ENCODE measurements around the gene ACADS. TPM values are rescaled to one million over a fixed set of nuclear protein-coding genes. Genes with fewer than 3 reads are reported as not detected.

Gene ACADS
- total RNA-seq, 1 donor: 6.6 TPM

- Histone ChIP-seq H3K9me3 (ENCODE audit: low read depth, low read length) (no peaks in the 10 kb centered on the region), H3K4me3 (ENCODE audit: low read length) (no peak overlapping the region), H3K27me3 (ENCODE audit: insufficient read depth, low read length) (no peaks in the 10 kb centered on the region), H3K4me1 (ENCODE audit: insufficient read depth, low read length) (peaks cover 45% of the 10 kb centered on the region)
Observed at GRCh38 chr12:120690978-120691377, 34.6 kb upstream of the ACADS start.

GRCh38 chr12:120692524-120693033, 33.0 kb upstream of the ACADS start:
- H3K27me3 ChIP-seq (ENCODE audit: insufficient read depth, low read length): no peaks in the 10 kb centered on the region
- peaks cover 40% of the 10 kb centered on the region for H3K4me1 ChIP-seq (ENCODE audit: insufficient read depth, low read length)
- no peak overlapping the region for H3K4me3 ChIP-seq (ENCODE audit: low read length)
- no peaks in the 10 kb centered on the region for H3K9me3 ChIP-seq (ENCODE audit: low read depth, low read length)

GRCh38 chr12:120693848-120694247, 31.8 kb upstream of the ACADS start:
- no peak overlapping the region for H3K4me3 ChIP-seq (ENCODE audit: low read length)
- no peaks in the 10 kb centered on the region for H3K27me3 ChIP-seq (ENCODE audit: insufficient read depth, low read length)
- H3K9me3 ChIP-seq (ENCODE audit: low read depth, low read length): no peaks in the 10 kb centered on the region
- peaks cover 35% of the 10 kb centered on the region for H3K4me1 ChIP-seq (ENCODE audit: insufficient read depth, low read length)

- H3K9me3 ChIP-seq (ENCODE audit: low read depth, low read length): no peaks in the 10 kb centered on the region
Observed at GRCh38 chr12:120696626-120697025, 29.0 kb upstream of the ACADS start.

GRCh38 chr12:120697344-120697743, 28.3 kb upstream of the ACADS start:
- H3K27me3 ChIP-seq (ENCODE audit: insufficient read depth, low read length): no peaks in the 10 kb centered on the region
- no peaks in the 10 kb centered on the region for H3K9me3 ChIP-seq (ENCODE audit: low read depth, low read length)
- peaks cover 27% of the 10 kb centered on the region for H3K4me1 ChIP-seq (ENCODE audit: insufficient read depth, low read length)

More at GRCh38 chr12:120696626-120697025, 29.0 kb upstream of the ACADS start:
- H3K27me3 ChIP-seq (ENCODE audit: insufficient read depth, low read length): no peaks in the 10 kb centered on the region
- H3K4me3 ChIP-seq (ENCODE audit: low read length): no peak overlapping the region
- peaks cover 33% of the 10 kb centered on the region for H3K4me1 ChIP-seq (ENCODE audit: insufficient read depth, low read length)

GRCh38 chr12:120698665-120699064, 27.0 kb upstream of the ACADS start:
- no peaks in the 10 kb centered on the region for H3K27me3 ChIP-seq (ENCODE audit: insufficient read depth, low read length)
- H3K9me3 ChIP-seq (ENCODE audit: low read depth, low read length): no peaks in the 10 kb centered on the region
- peaks cover 19% of the 10 kb centered on the region for H3K4me1 ChIP-seq (ENCODE audit: insufficient read depth, low read length)
- H3K4me3 ChIP-seq (ENCODE audit: low read length): no peak overlapping the region

More at GRCh38 chr12:120697344-120697743, 28.3 kb upstream of the ACADS start:
- no peak overlapping the region for H3K4me3 ChIP-seq (ENCODE audit: low read length)

- Histone ChIP-seq H3K27me3 (ENCODE audit: insufficient read depth, low read length) (no peaks in the 10 kb centered on the region), H3K9me3 (ENCODE audit: low read depth, low read length) (no peaks in the 10 kb centered on the region), H3K4me1 (ENCODE audit: insufficient read depth, low read length) (peaks cover 19% of the 10 kb centered on the region), H3K4me3 (ENCODE audit: low read length) (no peak overlapping the region)
Observed at GRCh38 chr12:120699553-120699952, 26.1 kb upstream of the ACADS start.

- Histone ChIP-seq H3K4me1 (ENCODE audit: insufficient read depth, low read length) (peaks cover 19% of the 10 kb centered on the region), H3K27me3 (ENCODE audit: insufficient read depth, low read length) (no peaks in the 10 kb centered on the region), H3K4me3 (ENCODE audit: low read length) (no peak overlapping the region), H3K9me3 (ENCODE audit: low read depth, low read length) (no peaks in the 10 kb centered on the region)
Observed at GRCh38 chr12:120700886-120701285, 24.7 kb upstream of the ACADS start.

- H3K4me1 ChIP-seq (ENCODE audit: insufficient read depth, low read length): peaks cover 19% of the 10 kb centered on the region
- H3K27me3 ChIP-seq (ENCODE audit: insufficient read depth, low read length): no peaks in the 10 kb centered on the region
- no peaks in the 10 kb centered on the region for H3K9me3 ChIP-seq (ENCODE audit: low read depth, low read length)
Observed at GRCh38 chr12:120702637-120703036, 23.0 kb upstream of the ACADS start.

GRCh38 chr12:120703311-120703942, 22.2 kb upstream of the ACADS start:
- H3K4me1 ChIP-seq (ENCODE audit: insufficient read depth, low read length): peaks cover 15% of the 10 kb centered on the region

More at GRCh38 chr12:120702637-120703036, 23.0 kb upstream of the ACADS start:
- H3K4me3 ChIP-seq (ENCODE audit: low read length): no peak overlapping the region

GRCh38 chr12:120705618-120706017, 20.0 kb upstream of the ACADS start:
- peaks cover 6% of the 10 kb centered on the region for H3K4me1 ChIP-seq (ENCODE audit: insufficient read depth, low read length)
- H3K9me3 ChIP-seq (ENCODE audit: low read depth, low read length): no peaks in the 10 kb centered on the region
- no peaks in the 10 kb centered on the region for H3K27me3 ChIP-seq (ENCODE audit: insufficient read depth, low read length)
- no peak overlapping the region for H3K4me3 ChIP-seq (ENCODE audit: low read length)

More at GRCh38 chr12:120703311-120703942, 22.2 kb upstream of the ACADS start:
- Histone ChIP-seq H3K4me3 (ENCODE audit: low read length) (no peak overlapping the region), H3K9me3 (ENCODE audit: low read depth, low read length) (no peaks in the 10 kb centered on the region), H3K27me3 (ENCODE audit: insufficient read depth, low read length) (no peaks in the 10 kb centered on the region)

- Histone ChIP-seq H3K9me3 (ENCODE audit: low read depth, low read length) (no peaks in the 10 kb centered on the region), H3K27me3 (ENCODE audit: insufficient read depth, low read length) (no peaks in the 10 kb centered on the region), H3K4me3 (ENCODE audit: low read length) (no peak overlapping the region), H3K4me1 (ENCODE audit: insufficient read depth, low read length) (peaks cover 9% of the 10 kb centered on the region)
Observed at GRCh38 chr12:120706029-120706428, 19.6 kb upstream of the ACADS start.

GRCh38 chr12:120708651-120709050, 17.0 kb upstream of the ACADS start:
- Histone ChIP-seq H3K9me3 (ENCODE audit: low read depth, low read length) (no peaks in the 10 kb centered on the region), H3K4me1 (ENCODE audit: insufficient read depth, low read length) (peaks cover 24% of the 10 kb centered on the region), H3K27me3 (ENCODE audit: insufficient read depth, low read length) (no peaks in the 10 kb centered on the region), H3K4me3 (ENCODE audit: low read length) (no peak overlapping the region)

GRCh38 chr12:120710031-120710804, 15.4 kb upstream of the ACADS start, which contains the start of gene UNC119B:
Gene UNC119B, plus strand, starts transcription at chr12:120710458. Its CDS starts 17 bp downstream, at chr12:120710475.
- H3K27me3 ChIP-seq (ENCODE audit: insufficient read depth, low read length): no peaks in the 10 kb centered on the region
- H3K4me3 ChIP-seq (ENCODE audit: low read length): peak within 1 kb of the TSS; percentile 72
- H3K4me1 ChIP-seq (ENCODE audit: insufficient read depth, low read length): peaks cover 27% of the 10 kb centered on the region
- H3K9me3 ChIP-seq (ENCODE audit: low read depth, low read length): no peaks in the 10 kb centered on the region

GRCh38 chr12:120710805-120711296, 14.8 kb upstream of the ACADS start:
- Histone ChIP-seq H3K4me1 (ENCODE audit: insufficient read depth, low read length) (peaks cover 27% of the 10 kb centered on the region), H3K9me3 (ENCODE audit: low read depth, low read length) (no peaks in the 10 kb centered on the region), H3K27me3 (ENCODE audit: insufficient read depth, low read length) (no peaks in the 10 kb centered on the region), H3K4me3 (ENCODE audit: low read length) (peak overlapping the region; percentile 72)
